HepG2 (cell line): ENCODE data around the gene KRTCAP2. TPM values are rescaled to one million over a fixed set of nuclear protein-coding genes. Genes with fewer than 3 reads are reported as not detected.
A peak's percentile ranks its signal among the peaks of the same experiment; 100 is the strongest.

Experiments
- BRF2 ChIP-seq: sonication (generic); formaldehyde crosslinking; IDR thresholded peaks from 2 replicates; pipeline ENCODE4 v1.8.1; 2022; ENCODE audit warnings: mild to moderate bottlenecking, missing genetic modification reagents
- CAMTA2 ChIP-seq: sonication (generic); formaldehyde crosslinking; IDR thresholded peaks from 2 replicates; pipeline ENCODE4 v1.4.0; 2020; ENCODE audit warnings: mild to moderate bottlenecking, missing genetic modification reagents, borderline replicate concordance
- FOXJ3 ChIP-seq: sonication (generic); formaldehyde crosslinking; IDR thresholded peaks from 2 replicates; pipeline ENCODE4 v1.4.0; 2020; ENCODE audit warnings: missing genetic modification reagents, mild to moderate bottlenecking, borderline replicate concordance
- KDM6A ChIP-seq: IDR thresholded peaks from 2 replicates; pipeline ENCODE4 v1.6.1; 2016; ENCODE audit warnings: low read depth
- NR1H2 ChIP-seq: sonication (generic); formaldehyde crosslinking; IDR thresholded peaks from 2 replicates; pipeline ENCODE4 v1.8.1; 2022; ENCODE audit warnings: low read depth, missing genetic modification reagents, borderline replicate concordance
- PAX8 ChIP-seq: sonication (generic); formaldehyde crosslinking; IDR thresholded peaks from 2 replicates; pipeline ENCODE4 v1.8.0; 2022; ENCODE audit warnings: mild to moderate bottlenecking, missing genetic modification reagents, borderline replicate concordance
- SAP130 ChIP-seq: IDR thresholded peaks from 2 replicates; pipeline ENCODE4 v1.6.1; 2016; ENCODE audit warnings: low read depth
- ZBTB38 ChIP-seq: sonication (generic); formaldehyde crosslinking; IDR thresholded peaks from 2 replicates; pipeline ENCODE4 v1.5.1; 2020; ENCODE audit warnings: mild to moderate bottlenecking, missing genetic modification reagents
- ZFYVE20 ChIP-seq: sonication (generic); formaldehyde crosslinking; IDR thresholded peaks from 2 replicates; pipeline ENCODE4 v1.8.0; 2023; ENCODE audit warnings: low read depth, mild to moderate bottlenecking, moderate library complexity, missing genetic modification reagents, borderline replicate concordance
- ZMYM2 ChIP-seq: sonication (generic); formaldehyde crosslinking; IDR thresholded peaks from 2 replicates; pipeline ENCODE4 v1.8.0; 2022; ENCODE audit warnings: mild to moderate bottlenecking, missing genetic modification reagents
- ZNF326 ChIP-seq: sonication (generic); formaldehyde crosslinking; IDR thresholded peaks from 2 replicates; pipeline ENCODE4 v1.4.0; 2020; ENCODE audit warnings: missing genetic modification reagents, borderline replicate concordance
- ZNF33A ChIP-seq: sonication (generic); formaldehyde crosslinking; IDR thresholded peaks from 2 replicates; pipeline ENCODE4 v1.5.1; 2020; ENCODE audit warnings: missing genetic modification reagents, mild to moderate bottlenecking, moderate library complexity, borderline replicate concordance
- ZNF558 ChIP-seq: sonication (generic); formaldehyde crosslinking; IDR thresholded peaks from 2 replicates; pipeline ENCODE4 v1.9.0; 2022; ENCODE audit warnings: mild to moderate bottlenecking, missing genetic modification reagents, borderline replicate concordance
- ZNF776 ChIP-seq: sonication (generic); formaldehyde crosslinking; IDR thresholded peaks from 2 replicates; pipeline ENCODE4 v1.4.0; 2020; ENCODE audit warnings: mild to moderate bottlenecking, missing genetic modification reagents
- polyA plus RNA-seq, 8 experiments: library from polyadenylated mRNA; depleted of rRNA in 3 of 8; stranded (reverse) in 7 of 8; unstranded in 1 of 8; fragments of >200 nt; fragmentation: Illumina TruSeq in 4 of 8; extraction: Trizol in 4 of 8; gene quantifications; 2 replicates each; pipeline versions ENCODE4 v1.2.1 to v1.2.3, GENCODE V29; 2011 to 2016; ENCODE audit warnings: low read depth in 4 of 8, missing spikeins in 1 of 8, mixed read lengths in 1 of 8; ENCODE audit not compliant: insufficient read depth in 1 of 8
- total RNA-seq, 5 experiments: library from RNA; depleted of rRNA; stranded (reverse); fragments of >200 nt; fragmentation: Illumina TruSeq; extraction: Trizol; gene quantifications; 2 replicates each; pipeline ENCODE4 v1.2.3, GENCODE V29; 2016; ENCODE audit warnings: low read depth in 1 of 5
- TF ChIP-seq, protein P1 (sequence below): sonication (generic); formaldehyde crosslinking; IDR thresholded peaks from 2 replicates; pipeline ENCODE4 v1.4.0; 2020; ENCODE audit warnings: missing genetic modification reagents
- TF ChIP-seq, protein P2 (sequence below), 2 experiments: sonication (generic) in 1 of 2; formaldehyde crosslinking in 1 of 2; IDR thresholded peaks; 2 replicates each; pipeline versions ENCODE4 v1.5.1 to v1.6.1; 2011 to 2020; ENCODE audit warnings: borderline replicate concordance in 1 of 2, low read depth in 1 of 2, low read length in 1 of 2, mild to moderate bottlenecking in 1 of 2, missing genetic modification reagents in 1 of 2, moderate library complexity in 1 of 2
- TF ChIP-seq, protein P3 (sequence below): sonication (generic); formaldehyde crosslinking; IDR thresholded peaks from 2 replicates; pipeline ENCODE4 v1.8.0; 2022; ENCODE audit warnings: missing genetic modification reagents, low read depth, mild to moderate bottlenecking, borderline replicate concordance

Gene KRTCAP2
- total and polyA plus RNA-seq, 2 of the 13 experiments (the other 11 are each of a cell fraction or from before 2014, with no cell fraction given), result 77.3 to 79.4 TPM

GRCh38 chr1:155127105-155127966 lies 45.8 kb downstream of the KRTCAP2 start, which contains the start of gene EFNA1 (continued):
- TF ChIP-seq NR1H2 (CRISPR knock-in tag) (0 out of 2 replicates have a peak, but pooled peaks have one; percentile 67), ZBTB38 (CRISPR knock-in tag) (no peak; the same call in 1 of the 2 replicates), PAX8 (CRISPR knock-in tag) (no peak), FOXJ3 (CRISPR knock-in tag) (peak; percentile 93), SAP130 (CRISPR knock-in tag) (peak; percentile 98), ZMYM2 (CRISPR knock-in tag) (peak; percentile 63; the same call in 1 of the 2 replicates), ZNF326 (CRISPR knock-in tag) (no peak), ZNF33A (no peak), ZNF558 (CRISPR knock-in tag) (no peak; the same call in 1 of the 2 replicates), ZFYVE20 (no peak), CAMTA2 (CRISPR knock-in tag) (no peak), BRF2 (CRISPR knock-in tag) (peak; percentile 84; the same call in 1 of the 2 replicates), KDM6A (peak; percentile 96), ZNF776 (peak; percentile 34; the same call in 1 of the 2 replicates)
- TF ChIP-seq, protein P1, sequence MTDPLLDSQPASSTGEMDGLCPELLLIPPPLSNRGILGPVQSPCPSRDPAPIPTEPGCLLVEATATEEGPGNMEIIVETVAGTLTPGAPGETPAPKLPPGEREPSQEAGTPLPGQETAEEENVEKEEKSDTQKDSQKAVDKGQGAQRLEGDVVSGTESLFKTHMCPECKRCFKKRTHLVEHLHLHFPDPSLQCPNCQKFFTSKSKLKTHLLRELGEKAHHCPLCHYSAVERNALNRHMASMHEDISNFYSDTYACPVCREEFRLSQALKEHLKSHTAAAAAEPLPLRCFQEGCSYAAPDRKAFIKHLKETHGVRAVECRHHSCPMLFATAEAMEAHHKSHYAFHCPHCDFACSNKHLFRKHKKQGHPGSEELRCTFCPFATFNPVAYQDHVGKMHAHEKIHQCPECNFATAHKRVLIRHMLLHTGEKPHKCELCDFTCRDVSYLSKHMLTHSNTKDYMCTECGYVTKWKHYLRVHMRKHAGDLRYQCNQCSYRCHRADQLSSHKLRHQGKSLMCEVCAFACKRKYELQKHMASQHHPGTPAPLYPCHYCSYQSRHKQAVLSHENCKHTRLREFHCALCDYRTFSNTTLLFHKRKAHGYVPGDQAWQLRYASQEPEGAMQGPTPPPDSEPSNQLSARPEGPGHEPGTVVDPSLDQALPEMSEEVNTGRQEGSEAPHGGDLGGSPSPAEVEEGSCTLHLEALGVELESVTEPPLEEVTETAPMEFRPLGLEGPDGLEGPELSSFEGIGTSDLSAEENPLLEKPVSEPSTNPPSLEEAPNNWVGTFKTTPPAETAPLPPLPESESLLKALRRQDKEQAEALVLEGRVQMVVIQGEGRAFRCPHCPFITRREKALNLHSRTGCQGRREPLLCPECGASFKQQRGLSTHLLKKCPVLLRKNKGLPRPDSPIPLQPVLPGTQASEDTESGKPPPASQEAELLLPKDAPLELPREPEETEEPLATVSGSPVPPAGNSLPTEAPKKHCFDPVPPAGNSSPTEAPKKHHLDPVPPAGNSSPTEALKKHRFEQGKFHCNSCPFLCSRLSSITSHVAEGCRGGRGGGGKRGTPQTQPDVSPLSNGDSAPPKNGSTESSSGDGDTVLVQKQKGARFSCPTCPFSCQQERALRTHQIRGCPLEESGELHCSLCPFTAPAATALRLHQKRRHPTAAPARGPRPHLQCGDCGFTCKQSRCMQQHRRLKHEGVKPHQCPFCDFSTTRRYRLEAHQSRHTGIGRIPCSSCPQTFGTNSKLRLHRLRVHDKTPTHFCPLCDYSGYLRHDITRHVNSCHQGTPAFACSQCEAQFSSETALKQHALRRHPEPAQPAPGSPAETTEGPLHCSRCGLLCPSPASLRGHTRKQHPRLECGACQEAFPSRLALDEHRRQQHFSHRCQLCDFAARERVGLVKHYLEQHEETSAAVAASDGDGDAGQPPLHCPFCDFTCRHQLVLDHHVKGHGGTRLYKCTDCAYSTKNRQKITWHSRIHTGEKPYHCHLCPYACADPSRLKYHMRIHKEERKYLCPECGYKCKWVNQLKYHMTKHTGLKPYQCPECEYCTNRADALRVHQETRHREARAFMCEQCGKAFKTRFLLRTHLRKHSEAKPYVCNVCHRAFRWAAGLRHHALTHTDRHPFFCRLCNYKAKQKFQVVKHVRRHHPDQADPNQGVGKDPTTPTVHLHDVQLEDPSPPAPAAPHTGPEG, result peak; percentile 16; the same call in 1 of the 2 replicates
- TF ChIP-seq, protein P2, sequence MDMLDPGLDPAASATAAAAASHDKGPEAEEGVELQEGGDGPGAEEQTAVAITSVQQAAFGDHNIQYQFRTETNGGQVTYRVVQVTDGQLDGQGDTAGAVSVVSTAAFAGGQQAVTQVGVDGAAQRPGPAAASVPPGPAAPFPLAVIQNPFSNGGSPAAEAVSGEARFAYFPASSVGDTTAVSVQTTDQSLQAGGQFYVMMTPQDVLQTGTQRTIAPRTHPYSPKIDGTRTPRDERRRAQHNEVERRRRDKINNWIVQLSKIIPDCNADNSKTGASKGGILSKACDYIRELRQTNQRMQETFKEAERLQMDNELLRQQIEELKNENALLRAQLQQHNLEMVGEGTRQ (IDR thresholded peaks at IDR 0.05; ENCODE audit: low read depth, low read length), result no peak
- TF ChIP-seq, protein P2 (CRISPR knock-in tag; IDR thresholded peaks at IDR 0.05; ENCODE audit: borderline replicate concordance), result no peak
- TF ChIP-seq, protein P3, sequence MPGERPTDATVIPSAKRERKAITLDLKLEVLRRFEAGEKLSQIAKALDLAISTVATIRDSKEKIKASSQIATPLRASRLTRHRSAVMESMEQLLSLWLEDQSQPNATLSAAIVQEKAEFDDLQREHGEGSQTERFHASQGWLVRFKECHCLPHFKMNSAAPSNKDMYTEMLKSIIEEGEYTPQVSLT (CRISPR knock-in tag), result no peak; the same call in 1 of the 2 replicates
